AG20443 (cell line): Measurements from ENCODE around the gene ROM1.

Experiments
- DNase-seq: peaks from one replicate; pipeline ENCODE4 v3.0.0; 2012; ENCODE audit warnings: low spot score, mixed read lengths

ROM1 gene

GRCh38 chr11:62588966-62589637 is 24.0 kb upstream of the ROM1 start:
- no peak for DNase-seq

GRCh38 chr11:62591448-62592145 is 21.5 kb upstream of the ROM1 start, which contains the start of gene TUT1:
Gene TUT1, minus strand, starts transcription at chr11:62591523. Its CDS starts 38 bp downstream, at chr11:62591485.
- peak; percentile 93 for DNase-seq

- DNase-seq: no peak
Measured at GRCh38 chr11:62592146-62592815, 20.8 kb upstream of the ROM1 start.

DNA sequence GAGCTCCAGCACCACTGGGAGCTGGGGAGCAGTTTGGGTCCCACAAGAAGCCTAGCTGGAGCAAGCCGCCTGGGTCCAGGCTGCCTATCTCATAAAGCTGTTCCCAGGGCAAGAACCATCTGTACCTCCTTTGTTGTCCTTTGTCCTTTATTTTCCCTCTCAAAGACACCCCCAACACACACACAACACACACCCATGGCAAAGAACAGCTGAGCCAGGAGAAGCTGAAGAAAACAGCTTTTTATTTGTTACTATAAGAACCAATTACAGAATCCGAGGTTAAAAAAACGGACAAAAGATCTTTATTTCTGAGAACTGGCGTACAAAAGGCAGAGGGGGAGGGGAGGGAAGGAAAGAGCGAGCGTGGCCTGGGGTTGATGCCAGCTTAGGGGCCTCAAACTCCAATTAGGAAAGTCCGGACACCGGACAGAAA is 20.1 kb upstream of the ROM1 start:
- no peak for DNase-seq

DNA sequence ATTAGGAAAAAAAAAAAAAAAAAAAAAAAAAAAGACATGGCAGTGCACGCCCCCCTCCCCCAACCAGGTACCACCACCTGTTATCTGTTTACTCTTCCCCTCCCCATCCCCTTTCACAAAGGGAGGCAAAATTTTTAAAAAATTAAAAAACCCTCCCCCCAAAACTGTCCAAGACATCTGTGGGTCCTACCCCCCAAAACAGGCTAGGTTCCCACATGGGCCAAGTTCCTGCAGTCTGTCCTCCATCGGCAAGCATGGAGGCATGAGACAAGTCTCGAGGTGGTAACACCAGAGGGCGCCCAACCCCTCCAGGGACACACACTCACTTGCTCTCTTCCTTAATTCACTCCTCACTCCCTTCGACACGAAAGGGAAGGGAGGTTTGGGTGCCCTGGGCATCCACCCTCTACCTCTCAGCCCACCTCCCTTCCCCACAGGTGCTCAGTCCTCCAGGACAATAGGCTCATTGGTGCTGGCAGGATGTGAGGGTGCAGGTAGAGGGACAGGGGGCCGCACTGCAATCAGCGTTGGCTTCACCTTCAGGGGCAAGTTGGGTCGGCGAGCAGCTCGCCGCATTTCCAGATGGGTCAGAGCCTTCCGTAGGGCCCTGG is 19.5 kb upstream of the ROM1 start:
- peak; percentile 69 for DNase-seq

GRCh38 chr11:62595124-62595523 is 17.9 kb upstream of the ROM1 start:
- no peak for DNase-seq

DNA sequence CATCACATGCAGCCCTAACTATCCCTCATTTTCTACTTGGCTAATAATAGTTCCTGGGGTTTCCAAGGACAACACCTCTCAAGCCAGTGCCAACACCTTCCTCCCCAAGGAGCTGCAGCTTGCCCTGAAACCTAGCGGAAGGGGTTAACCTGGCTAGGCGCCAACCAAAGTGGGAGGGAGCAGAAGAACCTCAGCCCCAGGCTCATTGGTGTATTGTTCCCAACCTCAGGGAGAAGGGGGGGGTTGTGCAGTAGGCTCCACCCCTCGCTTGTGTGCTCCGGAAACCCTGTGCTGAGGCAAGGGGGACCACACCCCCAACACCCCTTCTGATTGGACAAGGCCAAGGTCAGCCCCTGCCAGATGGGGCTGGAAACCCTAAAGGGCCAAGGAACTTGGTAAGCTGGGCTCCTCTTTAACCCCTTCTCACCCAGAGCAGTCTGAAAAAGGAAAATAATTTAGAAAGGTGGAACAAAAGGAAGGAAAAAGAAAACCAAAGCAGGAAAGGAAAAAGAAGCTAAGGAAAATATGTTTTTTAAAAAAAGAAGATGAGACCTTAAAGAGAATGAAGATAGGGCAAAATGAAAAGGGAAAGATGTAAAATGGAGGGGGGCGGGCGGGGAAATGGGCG is 13.9 kb upstream of the ROM1 start:
- peak; percentile 98 for DNase-seq

DNA sequence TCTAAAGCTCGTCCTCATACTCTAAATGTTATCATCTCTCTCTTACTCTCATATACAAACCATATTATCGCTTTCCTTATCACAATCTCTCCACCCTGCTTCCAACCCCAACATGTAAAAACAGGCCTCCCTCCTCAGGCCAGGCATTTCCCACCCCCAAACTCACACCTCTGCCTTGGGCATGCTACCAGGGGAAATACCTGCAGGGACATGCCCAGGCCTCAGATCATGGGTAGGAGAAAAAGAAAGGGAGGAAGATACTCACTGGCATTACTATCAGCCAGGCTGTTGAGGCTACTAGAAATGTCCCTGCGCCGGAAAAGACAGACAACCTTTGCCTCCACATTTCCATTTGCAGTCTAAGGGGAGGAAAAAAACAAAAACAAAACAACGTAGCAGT is 13.2 kb upstream of the ROM1 start:
- DNase-seq: no peak

GRCh38 chr11:62600367-62601121 is 12.5 kb upstream of the ROM1 start:
- DNase-seq: no peak

DNA sequence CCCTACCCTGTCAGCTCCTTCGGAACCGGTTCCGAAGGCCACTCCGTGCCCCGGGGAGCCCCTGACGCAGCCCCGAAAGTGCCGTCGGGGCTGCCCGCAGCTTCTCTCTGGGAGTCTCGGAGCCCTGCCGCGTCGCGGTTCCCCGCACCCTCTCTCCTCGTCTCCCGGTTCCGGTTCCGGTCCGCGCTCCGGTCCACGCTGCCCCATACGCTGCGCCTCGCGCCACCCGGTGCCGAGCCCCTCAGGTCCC is 12.0 kb upstream of the ROM1 start:
- peak; percentile 55 for DNase-seq

GRCh38 chr11:62601372-62602140 is 11.5 kb upstream of the ROM1 start, which contains the start of gene MTA2:
Gene MTA2, minus strand, starts transcription at chr11:62601865. Its CDS starts 415 bp downstream, at chr11:62601450.
- DNase-seq: peak; percentile 96

DNA sequence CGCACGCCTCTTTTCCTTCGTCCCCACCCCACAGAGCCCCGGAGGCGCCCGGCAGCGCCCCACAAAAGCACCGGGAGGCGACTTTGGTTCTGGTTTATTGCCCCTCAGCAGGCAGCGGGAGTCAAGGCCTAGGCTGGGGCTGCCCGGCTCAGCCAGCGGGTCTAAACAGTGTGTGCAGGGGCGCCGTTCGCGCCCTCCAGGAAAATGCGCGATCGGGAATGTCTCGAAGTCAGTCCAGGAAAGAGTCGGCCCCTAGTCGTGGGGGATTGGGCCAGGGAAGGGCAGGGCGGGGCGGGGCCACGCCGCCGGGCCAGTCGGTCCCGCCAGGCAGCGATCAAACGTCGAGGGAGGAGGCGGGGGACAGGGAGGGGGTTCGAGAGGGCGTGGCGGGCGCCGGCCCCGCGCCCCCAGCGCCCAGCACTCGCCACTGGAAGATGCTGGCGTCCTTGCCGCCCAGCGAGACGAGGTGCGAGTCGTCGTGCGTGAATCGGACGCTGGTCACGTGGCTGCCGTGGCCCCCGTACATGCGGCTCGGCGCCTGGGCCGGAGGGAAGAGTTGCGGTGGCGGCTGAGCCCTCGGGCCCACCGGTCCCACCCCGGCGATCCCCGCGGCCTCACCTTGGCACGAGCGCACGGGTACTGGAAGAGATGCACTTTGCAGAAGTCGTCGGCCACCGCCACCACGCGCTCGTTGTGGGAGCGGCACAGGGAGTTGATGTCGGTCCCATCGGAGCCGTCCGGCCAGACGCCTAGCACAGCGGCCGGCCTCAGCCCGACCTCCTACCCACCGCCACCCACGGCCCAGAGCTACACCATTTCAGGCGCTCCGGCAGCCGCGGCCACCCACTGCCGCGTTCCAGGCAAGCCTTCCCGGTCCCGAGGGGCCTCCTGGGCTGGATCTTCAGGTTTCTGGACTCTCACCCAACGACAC is 10.7 kb upstream of the ROM1 start:
- peak; percentile 47 for DNase-seq

DNA sequence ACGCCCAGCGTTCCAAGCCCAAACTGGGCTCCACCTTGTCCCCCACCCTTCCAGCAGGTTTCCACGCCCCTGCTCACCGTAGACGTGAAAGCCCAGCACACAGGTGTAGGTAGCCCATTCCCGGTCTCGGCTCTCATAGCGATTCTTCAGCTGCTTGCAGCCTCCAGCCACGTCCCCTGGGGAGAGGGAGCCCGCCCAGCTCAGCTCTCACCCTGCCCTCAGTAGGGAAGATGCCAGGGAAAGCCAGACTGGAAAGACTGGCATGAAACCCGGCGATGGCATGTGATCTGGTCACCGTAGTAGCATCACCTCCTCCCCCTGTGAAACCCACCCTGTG is 10.0 kb upstream of the ROM1 start:
- DNase-seq: no peak

DNA sequence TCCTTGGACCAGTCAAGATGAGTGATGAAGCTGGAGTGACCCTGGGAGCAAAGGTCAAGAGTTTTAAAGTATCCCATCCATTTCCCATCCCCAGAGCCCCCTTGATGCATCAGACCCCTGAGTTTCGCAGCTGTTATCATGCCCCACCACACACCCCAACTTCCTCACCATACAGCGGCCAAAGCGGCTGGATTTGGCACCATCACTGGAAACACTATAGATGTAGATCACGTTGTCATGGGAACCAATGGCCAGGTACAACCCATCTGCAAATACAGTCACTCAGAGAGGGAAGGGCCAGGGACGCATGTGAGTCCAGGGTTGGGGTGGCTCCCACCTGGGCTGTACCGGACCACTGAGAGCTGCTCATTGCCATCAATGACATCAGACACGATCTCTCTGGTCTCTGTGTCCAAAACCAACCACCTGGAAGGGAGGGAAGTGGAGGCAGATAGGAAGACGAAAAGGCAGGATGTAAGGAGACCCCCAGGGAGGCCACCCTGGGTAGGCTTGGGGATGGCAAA is 9.2 kb upstream of the ROM1 start:
- no peak for DNase-seq

- DNase-seq: no peak
Measured at GRCh38 chr11:62604460-62605120, 8.5 kb upstream of the ROM1 start.

DNA sequence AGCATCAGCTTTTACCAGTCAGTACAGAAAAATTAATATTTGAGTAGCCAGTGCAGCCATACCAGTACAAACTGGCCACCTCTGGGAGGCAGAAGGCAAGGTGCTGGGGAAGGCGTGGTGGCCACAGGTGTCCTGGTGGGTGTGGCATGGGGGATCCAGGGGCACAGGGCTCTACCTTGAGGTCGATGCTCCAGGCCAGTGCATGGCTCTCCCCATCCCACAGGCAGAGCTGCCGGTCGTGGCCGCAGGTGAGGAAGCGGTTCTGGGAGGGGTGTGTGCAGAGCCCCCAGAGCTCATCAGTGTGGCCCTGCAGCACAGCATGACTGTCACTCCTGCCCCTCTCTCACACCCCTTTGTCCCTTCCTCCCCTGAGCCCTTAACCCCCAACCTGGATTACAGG is 7.6 kb upstream of the ROM1 start:
- no peak for DNase-seq

DNA sequence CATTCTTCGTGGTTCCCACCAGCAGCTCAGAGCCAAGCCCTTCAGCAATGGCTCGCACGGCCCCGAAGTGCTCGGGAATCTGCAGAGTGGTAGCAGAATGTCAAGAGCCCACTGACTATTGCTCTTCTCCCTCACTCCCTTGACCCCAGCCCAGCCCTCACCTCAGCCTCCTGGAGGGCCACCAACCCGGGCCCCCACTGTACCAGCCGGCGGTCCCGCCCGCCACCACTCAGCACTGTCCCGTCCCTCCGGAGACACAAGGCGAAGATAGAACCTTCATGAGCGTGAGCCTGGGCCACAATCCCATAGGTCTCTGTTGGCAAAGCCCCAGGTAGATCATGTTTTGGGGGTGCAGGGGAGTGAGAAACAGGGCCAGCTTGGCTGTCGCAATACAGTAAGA is 7.2 kb upstream of the ROM1 start:
- DNase-seq: no peak

- no peak for DNase-seq
Measured at GRCh38 chr11:62607714-62608113, 5.3 kb upstream of the ROM1 start.

GRCh38 chr11:62608776-62609175 is 4.3 kb upstream of the ROM1 start:
- no peak for DNase-seq
